Caco-2 (cell line): ENCODE data around the gene GLIS1. TPM values are rescaled to one million over a fixed set of nuclear protein-coding genes. Genes with fewer than 3 reads are reported as not detected.

Experiments used
- BruUV-seq: library from RNA; stranded (reverse); fragments of 400-500 nt; replicated peaks from 2 replicates; lab custom pipeline; 2021; lab: Mats Ljungman, UMichigan
- CTCF ChIA-PET: fragments of 300-600 bp; sonication (Branson Sonifier 250); formaldehyde crosslinking; loops from one replicate; lab custom pipeline; 2022; ENCODE audit warnings: antibody characterized with exemption; lab: Charles Lee
- POLR2A ChIA-PET: fragments of 300-600 bp; sonication (Branson Sonifier 250); formaldehyde crosslinking; loops from one replicate; lab custom pipeline; 2022; ENCODE audit warnings: antibody characterized with exemption; lab: Charles Lee
- DNase-seq, 2 experiments: peaks; one replicate each; pipeline versions ENCODE4 v3.0.0 to v3.0.0-alpha.2; 2020 to 2022
- H3K27me3 ChIP-seq: replicated peaks from 2 replicates; pipeline ENCODE4 v1.6.0; 2011; ENCODE audit warnings: low read length; ENCODE audit not compliant: control insufficient read depth, insufficient read depth
- H3K36me3 ChIP-seq: 2 replicates; pipeline ENCODE4 v1.5.1; 2011; ENCODE audit warnings: low read length; ENCODE audit not compliant: control insufficient read depth, insufficient read depth
- H3K4me1 ChIP-seq: fragments of 250-450 bp; sonication (Bioruptor Pico); 2 replicates; pipeline ENCODE4 v1.5.1; 2020; ENCODE audit warnings: mild to moderate bottlenecking
- H3K4me3 ChIP-seq: 2 replicates; pipeline ENCODE4 v1.5.1; 2011; ENCODE audit warnings: low read depth, mild to moderate bottlenecking, control low read depth, low read length
- H3K9me3 ChIP-seq: fragments of 250-450 bp; sonication (Bioruptor Pico); 2 replicates; pipeline ENCODE4 v1.5.1; 2020; ENCODE audit warnings: mild to moderate bottlenecking, moderate library complexity
- H3K27ac Mint-ChIP-seq: one replicate; pipeline ENCODE4 v1.8.0; 2022; ENCODE audit warnings: mixed read lengths; ENCODE audit not compliant: unreplicated experiment
- H3K27me3 Mint-ChIP-seq: one replicate; pipeline ENCODE4 v1.8.0; 2022; ENCODE audit warnings: mixed read lengths; ENCODE audit not compliant: insufficient read depth, unreplicated experiment
- H3K36me3 Mint-ChIP-seq: one replicate; pipeline ENCODE4 v1.8.0; 2022; ENCODE audit warnings: mild to moderate bottlenecking, mixed read lengths; ENCODE audit not compliant: insufficient read depth, unreplicated experiment
- H3K4me1 Mint-ChIP-seq: one replicate; pipeline ENCODE4 v1.8.0; 2022; ENCODE audit warnings: low read depth, mixed read lengths; ENCODE audit not compliant: unreplicated experiment
- H3K4me3 Mint-ChIP-seq: one replicate; pipeline ENCODE4 v1.8.0; 2022; ENCODE audit warnings: mild to moderate bottlenecking, moderate library complexity, mixed read lengths; ENCODE audit not compliant: unreplicated experiment
- H3K9me3 Mint-ChIP-seq: one replicate; pipeline ENCODE4 v1.8.0; 2022; ENCODE audit warnings: mixed read lengths; ENCODE audit not compliant: unreplicated experiment
- CTCF ChIP-seq, 2 experiments: fragments of 200-600 bp in 1 of 2; IDR thresholded peaks; 1 replicate in 1 of 2; 2 replicates in 1 of 2; pipeline versions ENCODE4 v1.5.1 to v1.8.0; 2011 to 2022; ENCODE audit warnings: antibody characterized with exemption in 1 of 2, control low read depth in 1 of 2, inconsistent platforms in 1 of 2, low read depth in 1 of 2, low read length in 1 of 2, mild to moderate bottlenecking in 1 of 2, moderate library complexity in 1 of 2; ENCODE audit not compliant: insufficient read depth in 1 of 2, severe bottlenecking in 1 of 2, unreplicated experiment in 1 of 2
- intact Hi-C: fragments of 100-400 bp; cut with micrococcal nuclease; formaldehyde crosslinking; loops from one replicate; pipeline ENCODE4 v1.10.0; 2022; ENCODE audit not compliant: unreplicated experiment
- total RNA-seq: library from RNA; stranded (reverse); gene quantifications from 2 replicates; pipeline ENCODE4 v1.2.3, GENCODE V29; 2022

Gene GLIS1
- total RNA-seq, 1 experiment from 2014 or later: not detected

- Histone ChIP-seq H3K4me3 (no peak overlapping the region), H3K27me3 (no peaks in the 10 kb centered on the region), H3K9me3 (no peaks in the 10 kb centered on the region), H3K36me3 (no peaks in the 10 kb centered on the region), H3K4me1 (no peaks in the 10 kb centered on the region)
- POLR2A ChIA-PET: no interaction called here
- TF ChIP-seq CTCF (IDR thresholded peaks at IDR 0.05; ENCODE audit: insufficient read depth in 1 of 2, low read depth in 1 of 2, low read length in 1 of 2, severe bottlenecking in 1 of 2, unreplicated experiment in 1 of 2): no peak
- Mint-ChIP-seq H3K9me3 (no peaks in the 10 kb centered on the region), H3K36me3 (no peaks in the 10 kb centered on the region), H3K27ac (no peak overlapping the region), H3K4me3 (no peak overlapping the region), H3K4me1 (no peaks in the 10 kb centered on the region), H3K27me3 (no peaks in the 10 kb centered on the region)
- intact Hi-C loops: no loop called here
- no TSS peak for BruUV-seq
- DNase-seq: no peak
- CTCF ChIA-PET: no interaction called here
Measured at GRCh38 chr1:53726009-53726600, 12.9 kb downstream of the GLIS1 start.

GRCh38 chr1:53725238-53725689, 13.7 kb downstream of the GLIS1 start:
- peak in 1 of 2 experiments; percentile 18 for TF ChIP-seq CTCF (IDR thresholded peaks at IDR 0.05; ENCODE audit: insufficient read depth in 1 of 2, low read depth in 1 of 2, low read length in 1 of 2, severe bottlenecking in 1 of 2, unreplicated experiment in 1 of 2)
- Histone ChIP-seq H3K4me3 (no peak overlapping the region), H3K4me1 (no peaks in the 10 kb centered on the region), H3K27me3 (no peaks in the 10 kb centered on the region), H3K9me3 (no peaks in the 10 kb centered on the region), H3K36me3 (no peaks in the 10 kb centered on the region)
- POLR2A ChIA-PET: no interaction called here
- no peak overlapping the region for H3K27ac Mint-ChIP-seq
- H3K36me3 Mint-ChIP-seq: no peaks in the 10 kb centered on the region
- peak; percentile 29 to 37 for DNase-seq
- H3K4me3 Mint-ChIP-seq: no peak overlapping the region
- CTCF ChIA-PET: no interaction called here
- H3K9me3 Mint-ChIP-seq: no peaks in the 10 kb centered on the region
- BruUV-seq: no TSS peak
- H3K27me3 Mint-ChIP-seq: no peaks in the 10 kb centered on the region
- H3K4me1 Mint-ChIP-seq: no peaks in the 10 kb centered on the region
- intact Hi-C loops: no loop called here

- no peak for TF ChIP-seq CTCF (IDR thresholded peaks at IDR 0.05; ENCODE audit: insufficient read depth in 1 of 2, low read depth in 1 of 2, low read length in 1 of 2, severe bottlenecking in 1 of 2, unreplicated experiment in 1 of 2)
- no peak for DNase-seq
- Histone ChIP-seq H3K36me3 (no peaks in the 10 kb centered on the region), H3K9me3 (no peaks in the 10 kb centered on the region), H3K27me3 (no peaks in the 10 kb centered on the region), H3K4me1 (no peaks in the 10 kb centered on the region), H3K4me3 (no peak overlapping the region)
- BruUV-seq: no TSS peak
- intact Hi-C loops: no loop called here
- Mint-ChIP-seq H3K4me3 (no peak overlapping the region), H3K27ac (no peak overlapping the region), H3K27me3 (peaks cover 5% of the 10 kb centered on the region), H3K4me1 (no peaks in the 10 kb centered on the region), H3K9me3 (no peaks in the 10 kb centered on the region), H3K36me3 (no peaks in the 10 kb centered on the region)
- CTCF ChIA-PET: no interaction called here
- POLR2A ChIA-PET: no interaction called here
Measured at GRCh38 chr1:53722025-53722424, 16.9 kb downstream of the GLIS1 start.
